HG02642 (cell line): Measurements from ENCODE around the gene PIK3C2G.
"Not testable (repeated sequence)": the region's sequence is repeated elsewhere in the genome, so short reads cannot be mapped to it uniquely, and the experiment has no call there.

Experiments used
- ATAC-seq: cut with Tn5 transposase; IDR thresholded peaks from one replicate; pipeline ENCODE4 v1.9.1; 2021; ENCODE audit warnings: mild to moderate bottlenecking; ENCODE audit not compliant: unreplicated experiment, poor library complexity

The PIK3C2G gene

GRCh38 chr12:18454330-18454729, 193.0 kb downstream of the PIK3C2G start:
- ATAC-seq: no peak

DNA sequence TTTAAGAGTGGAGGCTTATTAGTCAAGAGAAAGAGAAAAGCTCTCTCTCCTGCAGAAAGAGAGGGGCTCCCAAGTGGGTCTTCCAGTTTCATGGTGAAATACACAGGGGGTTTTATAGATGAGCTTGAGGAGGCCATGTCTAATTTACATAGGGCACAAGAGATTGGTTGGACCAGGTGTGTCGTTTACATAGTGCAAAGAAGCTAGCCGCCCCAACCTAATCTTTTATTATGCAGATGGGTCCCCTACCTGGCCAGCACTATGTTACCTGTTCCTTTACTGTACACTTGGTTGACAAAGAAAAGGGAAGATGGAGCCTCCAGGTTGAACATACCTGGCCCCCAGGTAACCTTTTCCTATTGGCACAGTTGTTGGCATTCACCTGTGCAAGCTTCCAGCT, 195.0 kb downstream of the PIK3C2G start:
- no peak for ATAC-seq

GRCh38 chr12:18457362-18457761, 196.0 kb downstream of the PIK3C2G start:
- no peak for ATAC-seq

DNA sequence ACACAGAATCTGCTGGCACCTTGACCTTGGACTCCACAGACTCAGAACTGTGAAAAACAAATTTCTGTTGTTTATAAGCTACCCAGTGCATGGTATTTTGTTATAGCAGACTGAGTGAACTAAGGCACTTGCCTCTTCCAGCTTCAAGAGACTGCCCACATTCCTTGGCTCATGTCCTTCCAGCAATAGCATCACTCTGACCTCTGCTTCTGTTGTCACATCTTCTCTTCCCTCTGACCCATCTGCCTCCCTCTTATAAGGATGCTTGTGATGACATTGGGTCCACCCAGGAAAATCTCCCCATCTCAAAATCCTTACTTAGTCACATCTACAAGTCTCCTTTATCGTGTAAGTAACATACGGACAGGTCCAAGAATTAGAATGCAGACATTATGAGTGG, 200.4 kb downstream of the PIK3C2G start:
- no peak for ATAC-seq

DNA sequence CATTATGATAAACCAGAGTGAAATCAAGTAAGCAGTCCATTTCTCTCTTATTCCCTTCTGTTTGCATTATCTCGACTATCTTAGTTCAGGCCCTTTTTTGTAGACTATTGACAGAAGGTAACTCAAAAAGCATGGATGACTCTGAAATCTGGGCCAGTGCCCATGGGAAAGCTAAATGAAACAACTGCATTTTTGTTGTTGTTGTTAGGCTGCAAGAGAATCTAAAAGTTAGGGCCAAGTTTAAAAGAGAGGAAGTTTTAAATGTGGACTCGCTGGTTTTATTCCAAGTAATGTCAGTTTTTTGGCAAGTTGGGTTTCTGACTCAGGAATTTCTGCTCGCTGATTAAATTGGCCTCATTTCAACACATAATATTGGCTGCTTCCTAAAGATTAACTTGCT, 201.1 kb downstream of the PIK3C2G start:
- ATAC-seq: no peak

DNA sequence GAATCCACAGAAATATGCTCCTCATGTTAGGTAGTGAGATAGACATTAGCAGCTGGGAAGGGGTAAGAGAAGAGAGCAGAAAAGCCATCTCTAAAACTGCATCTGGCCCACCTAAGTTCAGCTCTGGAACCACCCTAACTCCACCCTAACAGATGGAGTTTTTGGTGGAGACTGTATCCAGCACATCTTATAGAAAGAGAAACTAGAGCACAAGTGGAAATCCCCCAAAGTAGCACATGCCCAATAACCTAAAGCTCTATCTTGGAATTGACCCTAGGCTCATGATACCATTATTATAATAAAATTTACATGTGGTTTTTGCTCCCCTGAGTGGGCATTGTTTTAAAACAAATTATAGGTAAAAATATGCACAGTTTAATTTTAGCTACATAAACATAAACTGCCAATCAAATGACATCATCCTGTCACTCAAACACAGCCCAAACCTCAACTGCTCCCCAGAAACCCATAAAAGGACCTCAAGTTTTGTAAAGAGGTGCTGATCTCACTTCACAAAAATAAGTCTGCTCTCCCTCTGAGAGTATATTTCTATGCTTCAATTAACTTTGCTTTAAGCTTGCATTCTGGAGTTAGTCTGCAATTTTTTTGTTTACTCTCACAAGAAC, 206.4 kb downstream of the PIK3C2G start:
- ATAC-seq: peak; percentile 59

- ATAC-seq: no peak
These were observed 207.1 kb downstream of the PIK3C2G start for GRCh38 chr12:18468246-18469075.

DNA sequence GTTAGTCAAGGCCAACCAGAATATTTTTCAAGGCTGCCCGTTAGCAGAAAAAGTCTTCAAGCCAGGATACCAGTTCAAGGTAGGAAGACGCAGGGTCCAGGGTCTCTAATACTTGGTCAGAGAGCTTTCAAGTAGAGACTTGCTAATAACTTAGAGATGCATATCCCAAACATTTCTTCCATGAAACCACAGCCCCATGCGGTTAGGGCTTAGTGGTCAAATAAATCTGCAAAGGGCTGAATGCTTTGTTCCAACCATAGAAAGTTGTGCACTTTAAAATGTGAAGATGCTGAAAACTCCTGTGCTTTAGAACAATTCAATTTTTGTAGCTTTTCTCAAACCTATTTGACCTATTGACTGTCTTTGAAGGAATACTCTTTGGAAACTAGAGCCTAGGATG, 208.9 kb downstream of the PIK3C2G start:
- ATAC-seq: no peak

DNA sequence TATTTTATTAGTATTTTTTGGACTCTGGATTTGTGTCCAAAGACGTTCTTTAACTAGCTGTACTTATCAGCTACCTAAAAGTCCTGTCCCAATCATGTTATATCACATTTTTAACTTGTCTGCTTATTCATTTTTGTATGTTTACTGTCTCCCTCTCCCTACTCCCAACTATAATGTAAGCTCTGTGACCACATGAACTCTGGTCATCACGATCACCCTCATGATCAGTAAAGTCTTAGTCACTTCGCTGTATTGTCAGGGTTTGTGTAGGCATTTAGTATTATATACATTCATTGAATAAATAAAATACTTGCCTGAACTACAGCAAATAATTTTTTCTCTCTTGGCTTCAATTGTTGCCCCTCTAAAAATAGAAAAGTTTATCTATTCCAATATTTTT, 211.0 kb downstream of the PIK3C2G start:
- no peak for ATAC-seq

DNA sequence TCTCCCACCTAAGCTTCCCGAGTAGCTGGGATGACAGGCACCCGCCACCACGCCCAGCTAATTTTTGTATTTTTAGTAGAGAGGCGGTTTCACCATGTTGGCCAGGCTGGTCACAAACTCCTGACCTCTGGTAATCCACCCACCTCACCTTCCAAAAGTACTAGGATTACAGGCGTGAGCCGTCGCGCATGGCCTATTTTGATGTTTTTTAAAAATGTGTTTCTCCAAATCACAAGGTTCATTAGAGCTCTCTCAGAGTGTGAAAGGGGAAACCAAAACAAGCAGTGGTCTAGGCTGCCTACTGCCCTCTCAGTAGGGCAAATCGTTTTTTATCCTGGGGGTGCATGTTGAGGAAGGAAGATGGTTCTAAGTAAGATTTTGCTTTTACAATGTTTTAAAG, 211.5 kb downstream of the PIK3C2G start:
- no peak for ATAC-seq

GRCh38 chr12:18476861-18477260, 215.5 kb downstream of the PIK3C2G start:
- no peak for ATAC-seq

DNA sequence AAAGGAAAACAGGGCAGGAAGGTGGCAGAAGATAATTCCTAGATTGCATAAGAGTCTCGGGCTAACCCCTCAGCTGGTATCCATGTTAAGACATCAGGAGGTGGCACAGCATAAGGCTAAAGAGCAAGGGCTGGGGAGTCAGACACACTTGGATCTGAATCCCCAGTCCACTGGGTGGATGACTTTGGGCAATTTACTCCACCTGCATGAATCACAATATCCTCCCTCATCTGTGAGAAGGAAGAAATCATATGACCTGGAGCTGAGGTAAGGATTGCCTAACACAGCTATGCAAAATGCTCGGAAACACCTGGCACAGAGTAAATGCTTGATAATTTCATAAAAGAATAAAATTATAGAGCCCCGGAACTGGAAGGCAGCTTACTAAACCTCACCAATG, 217.9 kb downstream of the PIK3C2G start:
- no peak for ATAC-seq

DNA sequence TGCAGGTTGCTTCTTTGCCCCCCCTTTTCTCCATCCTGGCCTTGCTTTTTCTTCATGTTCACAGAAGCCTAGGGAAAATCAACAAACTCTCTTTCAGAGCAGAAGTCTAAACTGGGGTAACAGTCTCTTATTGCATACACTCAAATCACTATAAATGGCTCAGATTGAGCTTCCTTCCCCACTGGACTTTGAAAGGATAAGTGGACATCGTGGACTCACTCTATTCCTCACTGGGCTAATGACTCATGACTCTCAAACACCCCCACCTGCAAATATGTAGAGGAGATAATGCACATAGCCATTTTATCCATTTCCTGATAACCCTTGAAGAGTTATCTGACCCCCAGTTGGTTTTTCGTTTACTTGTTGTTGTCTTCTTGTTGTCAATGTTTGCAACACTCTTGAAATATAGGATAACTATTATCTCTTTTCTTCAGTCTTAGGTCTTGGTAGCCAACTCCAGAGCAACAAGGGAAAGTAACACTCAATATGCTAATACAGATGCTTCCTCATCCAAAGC, 221.3 kb downstream of the PIK3C2G start:
- no peak for ATAC-seq

DNA sequence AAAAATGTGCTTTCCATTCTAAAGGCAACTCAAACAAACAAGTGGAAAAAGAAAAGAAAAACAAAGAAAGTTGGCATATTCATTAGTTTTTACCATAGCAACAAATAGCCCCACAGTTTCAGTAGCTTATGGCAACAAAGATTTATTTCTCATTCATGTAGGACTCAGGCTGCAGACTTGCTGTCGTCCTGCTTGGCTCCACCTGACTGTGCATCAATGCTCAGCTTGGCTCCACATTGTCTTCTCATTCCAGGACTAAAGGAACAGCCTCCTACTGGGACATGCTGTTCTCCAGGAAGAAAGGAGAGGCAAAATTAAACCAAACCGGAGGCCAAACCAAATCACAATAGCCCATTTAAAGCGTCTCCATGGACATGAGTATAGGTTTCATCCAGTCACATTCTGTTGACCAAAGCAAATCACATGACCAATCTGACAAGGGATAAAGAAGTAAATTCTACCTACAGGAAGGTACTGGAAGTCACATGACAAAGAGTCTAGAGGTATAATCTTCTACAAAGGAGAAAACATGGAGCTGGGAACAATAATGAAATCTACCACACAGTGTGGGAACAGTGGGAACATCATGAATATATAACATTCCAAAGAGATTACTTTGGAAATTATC, 222.5 kb downstream of the PIK3C2G start:
- no peak for ATAC-seq

DNA sequence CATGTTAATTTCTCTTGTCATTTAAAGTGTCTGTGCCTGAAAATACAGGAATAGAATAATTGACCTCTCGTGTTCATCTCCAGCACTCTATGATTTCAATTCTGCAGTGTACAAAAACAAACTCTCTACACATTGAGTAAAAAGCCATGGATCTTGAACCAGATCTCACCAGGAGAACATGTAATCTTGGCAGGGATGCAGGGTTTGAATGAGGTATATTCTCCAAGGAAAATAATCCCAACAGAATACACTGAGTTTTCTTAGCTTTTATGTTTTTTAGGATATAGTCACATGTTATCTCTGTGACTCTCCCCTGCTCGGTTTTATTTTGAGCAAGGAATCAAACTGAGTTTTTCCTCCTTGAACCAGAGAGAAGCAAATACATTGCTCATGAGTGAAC, 224.7 kb downstream of the PIK3C2G start:
- ATAC-seq: no peak

DNA sequence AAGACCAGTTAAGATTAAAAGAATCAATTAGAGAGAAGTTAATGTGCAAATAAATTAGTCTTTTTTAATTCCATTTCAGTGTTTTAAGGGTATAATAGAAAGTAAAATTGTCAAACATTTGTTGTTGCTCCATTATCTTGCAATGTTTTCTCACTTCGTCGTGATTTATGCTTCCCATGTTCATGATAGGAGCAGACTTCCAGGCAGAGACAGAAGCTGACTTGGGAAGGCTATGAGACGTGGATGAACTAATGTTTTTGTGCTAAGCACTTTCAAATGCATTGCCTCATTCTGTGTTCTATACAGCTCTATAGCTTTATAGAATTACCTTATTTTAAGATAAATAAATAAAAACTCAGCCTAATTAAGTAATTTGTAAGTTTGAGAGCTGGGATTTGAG, 226.2 kb downstream of the PIK3C2G start:
- ATAC-seq: no peak

GRCh38 chr12:18492372-18493025, 231.2 kb downstream of the PIK3C2G start:
- ATAC-seq: no peak

DNA sequence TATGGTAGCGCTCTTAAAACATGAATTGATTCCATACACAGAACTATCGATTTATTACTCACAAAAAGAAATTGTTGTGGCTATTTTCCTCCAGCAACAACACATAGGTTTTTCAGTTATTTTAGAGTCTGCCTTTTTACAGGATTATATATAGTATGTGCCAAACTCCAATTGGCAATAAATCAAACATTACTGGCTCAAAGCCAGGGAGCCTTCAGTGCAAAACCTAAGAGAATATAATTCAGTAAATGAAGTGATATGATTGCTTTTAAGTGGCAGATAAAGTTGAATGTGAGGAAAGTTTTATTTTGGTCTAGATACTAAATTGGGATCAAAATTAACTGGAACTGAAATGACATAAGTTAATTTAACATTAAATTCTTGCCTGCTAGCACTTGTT, 234.8 kb downstream of the PIK3C2G start:
- no peak for ATAC-seq

- ATAC-seq: not testable (repeated sequence)
These were observed 238.8 kb downstream of the PIK3C2G start for GRCh38 chr12:18500160-18500574.

GRCh38 chr12:18500736-18501135, 239.4 kb downstream of the PIK3C2G start:
- not testable (repeated sequence) for ATAC-seq
